GM10266 (cell line): ENCODE measurements around the gene PEX6.

Source experiments
- DNase-seq: peaks from one replicate; pipeline ENCODE4 v3.0.0; 2012; ENCODE audit errors: extremely low spot score
- TF ChIP-seq, protein P1 (sequence below): IDR thresholded peaks from 2 replicates; pipeline ENCODE4 v1.5.1; 2012; ENCODE audit warnings: mild to moderate bottlenecking, low read depth; ENCODE audit not compliant: control insufficient read depth, insufficient read depth; ENCODE audit errors: missing control alignments

PEX6 gene

DNA sequence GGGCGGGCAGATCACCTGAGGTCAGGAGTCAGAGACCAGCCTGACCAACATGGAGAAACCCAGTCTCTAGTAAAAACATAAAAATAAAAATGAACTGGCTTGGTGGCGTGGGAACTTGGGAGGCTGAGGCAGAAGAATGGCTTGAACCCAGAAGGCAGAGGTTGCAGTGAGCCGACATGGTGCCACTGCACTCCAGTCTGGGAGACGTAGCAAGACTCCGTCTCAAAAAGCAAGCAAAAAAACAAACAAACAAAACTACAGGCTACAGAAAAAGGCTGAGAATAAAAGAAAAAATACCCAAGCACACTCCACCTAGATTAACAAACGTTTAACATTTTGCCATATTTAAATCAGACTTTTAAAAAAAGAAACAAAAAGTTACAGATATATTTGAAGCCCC lies 57.2 kb downstream of the PEX6 start:
- TF ChIP-seq, protein P1, sequence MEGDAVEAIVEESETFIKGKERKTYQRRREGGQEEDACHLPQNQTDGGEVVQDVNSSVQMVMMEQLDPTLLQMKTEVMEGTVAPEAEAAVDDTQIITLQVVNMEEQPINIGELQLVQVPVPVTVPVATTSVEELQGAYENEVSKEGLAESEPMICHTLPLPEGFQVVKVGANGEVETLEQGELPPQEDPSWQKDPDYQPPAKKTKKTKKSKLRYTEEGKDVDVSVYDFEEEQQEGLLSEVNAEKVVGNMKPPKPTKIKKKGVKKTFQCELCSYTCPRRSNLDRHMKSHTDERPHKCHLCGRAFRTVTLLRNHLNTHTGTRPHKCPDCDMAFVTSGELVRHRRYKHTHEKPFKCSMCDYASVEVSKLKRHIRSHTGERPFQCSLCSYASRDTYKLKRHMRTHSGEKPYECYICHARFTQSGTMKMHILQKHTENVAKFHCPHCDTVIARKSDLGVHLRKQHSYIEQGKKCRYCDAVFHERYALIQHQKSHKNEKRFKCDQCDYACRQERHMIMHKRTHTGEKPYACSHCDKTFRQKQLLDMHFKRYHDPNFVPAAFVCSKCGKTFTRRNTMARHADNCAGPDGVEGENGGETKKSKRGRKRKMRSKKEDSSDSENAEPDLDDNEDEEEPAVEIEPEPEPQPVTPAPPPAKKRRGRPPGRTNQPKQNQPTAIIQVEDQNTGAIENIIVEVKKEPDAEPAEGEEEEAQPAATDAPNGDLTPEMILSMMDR: no peak
- DNase-seq: no peak

DNA sequence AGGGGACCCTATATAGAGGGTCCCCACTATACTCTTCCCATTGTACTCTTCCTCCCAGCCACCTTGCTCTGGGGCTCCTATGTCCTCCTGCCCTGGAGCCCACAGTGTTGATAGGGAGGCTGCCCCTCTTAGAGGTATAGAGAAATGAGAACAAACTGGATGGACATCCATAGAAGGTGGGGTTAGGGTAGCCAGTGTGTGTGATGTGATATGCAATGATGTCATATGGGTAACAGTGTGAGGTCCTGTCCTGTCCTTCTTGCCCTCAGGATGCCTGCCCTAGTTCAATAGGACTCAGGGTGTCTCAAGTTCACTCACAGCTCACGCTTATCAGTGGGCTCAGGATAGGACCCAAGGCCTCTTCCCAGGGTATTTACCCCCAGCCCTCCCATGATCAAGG lies 62.7 kb downstream of the PEX6 start:
- TF ChIP-seq, protein P1: no peak
- no peak for DNase-seq

DNA sequence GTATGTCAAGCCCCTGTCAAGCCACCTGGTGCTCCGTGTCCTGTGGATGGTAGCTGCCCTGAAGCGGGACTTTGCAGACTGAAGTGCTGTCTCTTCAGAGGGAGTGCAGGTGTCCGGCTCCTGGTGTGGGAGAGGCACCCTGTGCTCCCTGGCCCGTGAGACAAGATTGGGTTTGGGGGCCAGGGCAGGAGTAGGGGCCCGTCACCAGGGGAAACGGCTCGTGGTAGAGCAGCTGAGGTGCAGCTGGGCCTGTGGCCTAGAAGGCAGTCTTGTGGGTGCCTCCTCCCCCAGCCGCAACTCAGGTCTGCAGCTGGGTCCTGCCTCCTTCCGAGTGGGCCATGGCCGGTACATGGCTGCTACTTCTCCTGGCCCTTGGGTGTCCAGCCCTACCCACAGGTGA lies 63.2 kb downstream of the PEX6 start, which contains the start of gene PTCRA:
PTCRA (plus strand) TSS at position 322 of the 400 bp plus-strand sequence; CDS start at position 339, 17 bp downstream.
- no peak for DNase-seq
- TF ChIP-seq, protein P1: no peak

DNA sequence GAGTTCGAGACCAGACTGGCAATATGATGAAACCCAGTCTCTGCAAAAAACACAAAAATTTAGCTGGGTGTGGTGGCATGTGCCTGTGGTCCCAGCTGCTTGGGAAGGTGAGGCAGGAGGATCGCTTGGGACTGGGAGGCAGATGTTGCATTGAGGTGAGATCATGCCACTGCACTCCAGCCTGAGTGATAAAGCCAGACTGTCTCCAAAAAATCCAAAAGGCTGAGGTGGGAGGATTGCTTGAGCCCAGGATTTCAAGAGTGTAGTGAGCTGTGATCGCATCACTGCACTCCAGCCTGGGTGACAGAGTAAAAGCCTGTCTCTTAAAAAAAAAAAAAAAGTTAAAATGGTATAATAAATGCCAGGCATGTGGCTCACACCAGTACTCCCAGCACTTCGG lies 64.4 kb downstream of the PEX6 start:
- DNase-seq: no peak
- TF ChIP-seq, protein P1: no peak
